Right lobe of liver (tissue), 4 donors: ENCODE data around the gene SLF2.

Experiments
- CTCF ChIP-seq, 4 donors: fragments of 200-600 bp in 3 of 4; fragments of 450-650 bp in 1 of 4; IDR thresholded peaks; one replicate each; pipeline versions ENCODE4 v1.5.1 to v1.8.0; 2016 to 2022; ENCODE audit warnings: antibody characterized with exemption in 4 of 4, mild to moderate bottlenecking in 2 of 4
- POLR2A ChIP-seq: fragments of 450-650 bp; IDR thresholded peaks from one replicate; pipeline ENCODE4 v1.6.1; 2017; ENCODE audit warnings: antibody characterized with exemption, mild to moderate bottlenecking
- donor health status: DM: no; HTN: no; CAD: no.
- donor health status: DM: no; HTN: no; CAD: no.
- donor health status: DM: no; HTN: yes; CAD: no.

- no peak for TF ChIP-seq CTCF (IDR thresholded peaks at IDR 0.05)
- no peak for TF ChIP-seq POLR2A
Measured at GRCh38 chr10:100983868-100984671, 71.3 kb downstream of the SLF2 start.
